Mesendoderm (in vitro differentiated cells): ENCODE data around the gene IL27RA.

Experiments
- DNase-seq: peaks from one replicate; pipeline ENCODE4 v3.0.0; 2013
- H2AK5ac ChIP-seq: 2 replicates; pipeline ENCODE4 v1.6.1; 2013; ENCODE audit warnings: low read length, inconsistent platforms
- H2BK120ac ChIP-seq: 2 replicates; pipeline ENCODE4 v1.6.1; 2013; ENCODE audit warnings: low read depth, mild to moderate bottlenecking, low read length, moderate library complexity, mixed read lengths
- H2BK15ac ChIP-seq: replicated peaks from 2 replicates; pipeline ENCODE4 v1.6.1; 2013; ENCODE audit warnings: low read depth, mild to moderate bottlenecking, moderate library complexity
- H2BK5ac ChIP-seq: 2 replicates; pipeline ENCODE4 v1.6.1; 2013; ENCODE audit warnings: low read length, inconsistent platforms
- H3K18ac ChIP-seq: 2 replicates; pipeline ENCODE4 v1.6.1; 2013; ENCODE audit warnings: mild to moderate bottlenecking, low read length, mixed read lengths
- H3K23ac ChIP-seq: one replicate; pipeline ENCODE4 v1.6.1; 2013; ENCODE audit warnings: low read length
- H3K27ac ChIP-seq: 2 replicates; pipeline ENCODE4 v1.5.1; 2013; ENCODE audit warnings: low read depth, mild to moderate bottlenecking, inconsistent platforms, low read length, moderate library complexity
- H3K27me3 ChIP-seq: 2 replicates; pipeline ENCODE4 v1.6.1; 2013; ENCODE audit warnings: low read length, control low read depth, mild to moderate bottlenecking, inconsistent platforms; ENCODE audit not compliant: insufficient read depth, poor library complexity
- H3K36me3 ChIP-seq: 2 replicates; pipeline ENCODE4 v1.6.1; 2013; ENCODE audit warnings: low read length, inconsistent platforms; ENCODE audit not compliant: control insufficient read depth, insufficient read depth
- H3K4ac ChIP-seq: one replicate; pipeline ENCODE4 v1.6.1; 2013; ENCODE audit warnings: low read depth, mild to moderate bottlenecking, low read length, moderate library complexity
- H3K4me1 ChIP-seq: 2 replicates; pipeline ENCODE4 v1.6.1; 2013; ENCODE audit warnings: low read depth, low read length, inconsistent platforms; ENCODE audit not compliant: control insufficient read depth
- H3K4me2 ChIP-seq: 2 replicates; pipeline ENCODE4 v1.6.1; 2013; ENCODE audit warnings: low read length
- H3K4me3 ChIP-seq: 2 replicates; pipeline ENCODE4 v1.5.1; 2013; ENCODE audit warnings: mild to moderate bottlenecking, low read length
- H3K56ac ChIP-seq: one replicate; pipeline ENCODE4 v1.6.1; 2013; ENCODE audit warnings: low read length
- H3K79me1 ChIP-seq: 2 replicates; pipeline ENCODE4 v1.6.1; 2013; ENCODE audit warnings: low read length, inconsistent platforms
- H3K79me2 ChIP-seq: 2 replicates; pipeline ENCODE4 v1.6.1; 2013; ENCODE audit warnings: mild to moderate bottlenecking, low read length; ENCODE audit not compliant: control insufficient read depth, insufficient read depth
- H3K9ac ChIP-seq: 2 replicates; pipeline ENCODE4 v1.6.1; 2013; ENCODE audit warnings: low read length, inconsistent platforms
- H4K5ac ChIP-seq: one replicate; pipeline ENCODE4 v1.6.1; 2013; ENCODE audit warnings: low read length
- H4K8ac ChIP-seq: one replicate; pipeline ENCODE4 v1.6.1; 2013; ENCODE audit warnings: low read depth, mild to moderate bottlenecking, control low read depth, low read length, moderate library complexity
- WGBS: extraction: QIAGEN DNeasy Blood & Tissue Kit; methylation state at CpG from one replicate; pipeline ENCODE4 v1.1.7; 2013; ENCODE audit warnings: low lambda C conversion rate, missing lambda C conversion rate; ENCODE audit not compliant: insufficient coverage; ENCODE audit errors: extremely low coverage; 5-methylcytosine and 5-hydroxymethylcytosine counted together

Gene IL27RA

GRCh38 chr19:14066134-14066533 is 34.6 kb downstream of the IL27RA start:
- WGBS: no CpG with 5 or more reads among the region's 2 CpGs
- no peak overlapping the region for H3K27ac ChIP-seq
- H3K9ac ChIP-seq: no peak overlapping the region

GRCh38 chr19:14070268-14071050 is 38.9 kb downstream of the IL27RA start:
- no peak overlapping the region for H2AK5ac ChIP-seq

More at GRCh38 chr19:14066134-14066533, 34.6 kb downstream of the IL27RA start:
- no peaks in the 10 kb centered on the region for H3K79me1 ChIP-seq
- no peak overlapping the region for H4K8ac ChIP-seq
- H3K56ac ChIP-seq: no peak overlapping the region
- H3K4me3 ChIP-seq: no peak overlapping the region
- H3K4me2 ChIP-seq: no peak overlapping the region
- no peak overlapping the region for H2BK5ac ChIP-seq
- H4K5ac ChIP-seq: no peak overlapping the region
- H3K27me3 ChIP-seq: no peaks in the 10 kb centered on the region
- no peak for DNase-seq
- H3K4ac ChIP-seq: no peak overlapping the region
- H3K4me1 ChIP-seq: no peaks in the 10 kb centered on the region
- no peak overlapping the region for H2BK15ac ChIP-seq
- no peak overlapping the region for H2AK5ac ChIP-seq
- no peak overlapping the region for H2BK120ac ChIP-seq
- no peak overlapping the region for H3K18ac ChIP-seq
- no peak overlapping the region for H3K23ac ChIP-seq
- no peaks in the 10 kb centered on the region for H3K36me3 ChIP-seq
- H3K79me2 ChIP-seq: no peaks in the 10 kb centered on the region

GRCh38 chr19:14072535-14073260 is 41.1 kb downstream of the IL27RA start, which contains the start of gene MISP3:
MISP3 (plus strand) TSS chr19:14072786; CDS start chr19:14073310, 524 bp downstream.
- H4K5ac ChIP-seq: no peak within 1 kb of the TSS
- H3K56ac ChIP-seq: peak within 1 kb of the TSS; percentile 90
- H3K4ac ChIP-seq: no peak within 1 kb of the TSS
- H3K27ac ChIP-seq: no peak within 1 kb of the TSS
- H3K27me3 ChIP-seq: peaks cover 6% of the 10 kb centered on the region
- no peak within 1 kb of the TSS for H2BK15ac ChIP-seq
- DNase-seq: no peak
- H3K18ac ChIP-seq: peak within 1 kb of the TSS; percentile 52
- no peaks in the 10 kb centered on the region for H3K36me3 ChIP-seq
- peak within 1 kb of the TSS; percentile 95 for H3K4me2 ChIP-seq
- H3K9ac ChIP-seq: peak within 1 kb of the TSS; percentile 69
- H2AK5ac ChIP-seq: no peak within 1 kb of the TSS
- H2BK5ac ChIP-seq: no peak within 1 kb of the TSS
- H4K8ac ChIP-seq: no peak within 1 kb of the TSS
- no peaks in the 10 kb centered on the region for H3K79me1 ChIP-seq
- H3K23ac ChIP-seq: no peak within 1 kb of the TSS
- peak within 1 kb of the TSS; percentile 17 for H3K4me3 ChIP-seq
- H3K79me2 ChIP-seq: no peaks in the 10 kb centered on the region
- no peak within 1 kb of the TSS for H2BK120ac ChIP-seq
- H3K4me1 ChIP-seq: peaks cover 1% of the 10 kb centered on the region
- no CpG with 5 or more reads among the region's 51 CpGs for WGBS

More at GRCh38 chr19:14070268-14071050, 38.9 kb downstream of the IL27RA start:
- Histone ChIP-seq H3K4ac (no peak overlapping the region), H2BK15ac (no peak overlapping the region), H3K79me2 (no peaks in the 10 kb centered on the region), H3K4me3 (no peak overlapping the region), H3K4me2 (no peak overlapping the region), H3K4me1 (peaks cover 1% of the 10 kb centered on the region), H3K27ac (no peak overlapping the region), H2BK120ac (no peak overlapping the region), H3K36me3 (no peaks in the 10 kb centered on the region), H4K8ac (no peak overlapping the region), H3K56ac (peak overlapping the region; percentile 15), H2BK5ac (no peak overlapping the region), H3K23ac (no peak overlapping the region), H3K79me1 (no peaks in the 10 kb centered on the region), H3K27me3 (peaks cover 6% of the 10 kb centered on the region), H3K18ac (no peak overlapping the region), H3K9ac (no peak overlapping the region), H4K5ac (no peak overlapping the region)
- DNase-seq: no peak
- no CpG with 5 or more reads among the region's 43 CpGs for WGBS

GRCh38 chr19:14073261-14073924 is 41.8 kb downstream of the IL27RA start:
- Histone ChIP-seq H3K36me3 (no peaks in the 10 kb centered on the region), H3K27me3 (peaks cover 6% of the 10 kb centered on the region), H3K18ac (peak overlapping the region; percentile 52), H2BK5ac (no peak overlapping the region), H2BK120ac (no peak overlapping the region), H3K79me1 (no peaks in the 10 kb centered on the region), H2AK5ac (no peak overlapping the region), H3K79me2 (no peaks in the 10 kb centered on the region), H3K4me2 (peak overlapping the region; percentile 68), H3K4me1 (peaks cover 1% of the 10 kb centered on the region), H3K9ac (peak overlapping the region; percentile 57), H3K4me3 (peak overlapping the region; percentile 16), H3K56ac (peak overlapping the region; percentile 81), H3K4ac (no peak overlapping the region), H3K23ac (no peak overlapping the region), H3K27ac (no peak overlapping the region), H4K5ac (no peak overlapping the region), H2BK15ac (no peak overlapping the region), H4K8ac (no peak overlapping the region)
- DNase-seq: peak; percentile 72
- WGBS: no CpG with 5 or more reads among the region's 106 CpGs

GRCh38 chr19:14073925-14074838 is 42.6 kb downstream of the IL27RA start:
- no CpG with 5 or more reads among the region's 44 CpGs for whole genome bisulfite sequencing
- Histone ChIP-seq H2BK15ac (no peak overlapping the region), H3K4me3 (no peak overlapping the region), H4K5ac (no peak overlapping the region), H2AK5ac (no peak overlapping the region), H3K4ac (no peak overlapping the region), H3K4me2 (peak overlapping the region; percentile 45), H3K36me3 (no peaks in the 10 kb centered on the region), H2BK120ac (no peak overlapping the region), H3K4me1 (peaks cover 1% of the 10 kb centered on the region), H3K56ac (peak overlapping the region; percentile 81), H3K79me2 (no peaks in the 10 kb centered on the region), H3K27me3 (peaks cover 6% of the 10 kb centered on the region), H2BK5ac (no peak overlapping the region), H3K27ac (no peak overlapping the region), H4K8ac (no peak overlapping the region), H3K18ac (no peak overlapping the region), H3K9ac (peak overlapping the region; percentile 57), H3K23ac (no peak overlapping the region), H3K79me1 (no peaks in the 10 kb centered on the region)
- no peak for DNase-seq
